Kidney epithelial cell (primary cell): Measurements from ENCODE around the gene IGFL4. TPM values are rescaled to one million over a fixed set of nuclear protein-coding genes. Genes with fewer than 3 reads are reported as not detected.

ENCODE experiments used
- DNase-seq: peaks from one replicate; pipeline ENCODE4 v3.0.0-alpha.2; 2010; ENCODE audit warnings: low read depth
- H3K27me3 ChIP-seq: 2 replicates; pipeline ENCODE4 v1.6.0; 2011; ENCODE audit warnings: low read length; ENCODE audit not compliant: control insufficient read depth, insufficient read depth
- H3K36me3 ChIP-seq: 2 replicates; pipeline ENCODE4 v1.5.1; 2011; ENCODE audit warnings: low read length; ENCODE audit not compliant: control insufficient read depth, insufficient read depth
- H3K4me3 ChIP-seq: 2 replicates; pipeline ENCODE4 v1.5.1; 2011; ENCODE audit warnings: low read depth, mild to moderate bottlenecking, control low read depth, low read length
- CTCF ChIP-seq: IDR thresholded peaks from 2 replicates; pipeline ENCODE4 v1.5.1; 2011; ENCODE audit warnings: mild to moderate bottlenecking, moderate library complexity, low read length, control low read depth, inconsistent platforms; ENCODE audit not compliant: insufficient read depth, poor library complexity, severe bottlenecking
- total RNA-seq: library from RNA; depleted of rRNA; stranded (reverse); fragments of >200 nt; gene quantifications from 2 replicates; pipeline ENCODE4 v1.2.3, GENCODE V29; 2015

Gene IGFL4
- total RNA-seq, 1 donor from 2014 or later, result not detected

- no peak for TF ChIP-seq CTCF
- H3K27me3 ChIP-seq, result peaks cover 24% of the 10 kb centered on the region
- H3K4me3 ChIP-seq, result no peak overlapping the region
- H3K36me3 ChIP-seq, result no peaks in the 10 kb centered on the region
- no peak for DNase-seq
Observed at GRCh38 chr19:46036744-46037128, 4.1 kb downstream of the IGFL4 start.

GRCh38 chr19:46035986-46036743 lies 4.6 kb downstream of the IGFL4 start:
- DNase-seq, result no peak

GRCh38 chr19:46035546-46035945 lies 5.3 kb downstream of the IGFL4 start:
- DNase-seq, result no peak
- no peaks in the 10 kb centered on the region for H3K36me3 ChIP-seq
- H3K27me3 ChIP-seq, result peaks cover 20% of the 10 kb centered on the region
- no peak overlapping the region for H3K4me3 ChIP-seq
- TF ChIP-seq CTCF, result no peak

More at GRCh38 chr19:46035986-46036743, 4.6 kb downstream of the IGFL4 start:
- TF ChIP-seq CTCF, result no peak
- H3K36me3 ChIP-seq, result no peaks in the 10 kb centered on the region
- no peak overlapping the region for H3K4me3 ChIP-seq
- peaks cover 24% of the 10 kb centered on the region for H3K27me3 ChIP-seq

- no peaks in the 10 kb centered on the region for H3K36me3 ChIP-seq
- H3K27me3 ChIP-seq, result peaks cover 18% of the 10 kb centered on the region
- DNase-seq, result no peak
- H3K4me3 ChIP-seq, result no peak overlapping the region
- TF ChIP-seq CTCF, result no peak
Observed at GRCh38 chr19:46033401-46033800, 7.4 kb downstream of the IGFL4 start.

- H3K36me3 ChIP-seq, result no peaks in the 10 kb centered on the region
- H3K27me3 ChIP-seq, result peaks cover 18% of the 10 kb centered on the region
- no peak overlapping the region for H3K4me3 ChIP-seq
- no peak for DNase-seq
- no peak for TF ChIP-seq CTCF
Observed at GRCh38 chr19:46032597-46033025, 8.2 kb downstream of the IGFL4 start.
